DND-41 (cell line): ENCODE results near the gene TLR8.

ENCODE experiments used
- ATAC-seq: fragments of 200-7000 bp; cut with Tn5 transposase; 3 replicates; pipeline ENCODE4 v1.9.1; 2021; ENCODE audit warnings: low read depth; ENCODE audit not compliant: insufficient read depth
- DNase-seq: peaks from one replicate; pipeline ENCODE4 v3.0.0-alpha.2; 2020
- H2AFZ ChIP-seq: 2 replicates; pipeline ENCODE4 v1.6.0; 2012; ENCODE audit warnings: low read depth, low read length
- H3K27ac ChIP-seq: 2 replicates; pipeline ENCODE4 v1.5.1; 2012; ENCODE audit warnings: low read length, inconsistent platforms
- H3K27me3 ChIP-seq: fragments of 200-600 bp; sonication (generic); 2 replicates; pipeline ENCODE4 v1.6.0; 2012; ENCODE audit warnings: low read length, mild to moderate bottlenecking, inconsistent platforms; ENCODE audit not compliant: insufficient read depth, poor library complexity
- H3K36me3 ChIP-seq: 2 replicates; pipeline ENCODE4 v1.5.1; 2012; ENCODE audit warnings: low read length, inconsistent platforms; ENCODE audit not compliant: insufficient read depth
- H3K4me1 ChIP-seq: 2 replicates; pipeline ENCODE4 v1.5.1; 2012; ENCODE audit warnings: mild to moderate bottlenecking, low read length; ENCODE audit not compliant: insufficient read depth
- H3K4me2 ChIP-seq: 2 replicates; pipeline ENCODE4 v1.6.0; 2012; ENCODE audit warnings: mild to moderate bottlenecking, moderate library complexity, low read length, inconsistent platforms; ENCODE audit not compliant: insufficient read depth
- H3K4me3 ChIP-seq, 2 experiments: fragments of 200-600 bp in 1 of 2; shearing (Covaris generic) in 1 of 2; 2 replicates each; pipeline ENCODE4 v1.5.1; 2012 to 2016; ENCODE audit warnings: inconsistent platforms in 2 of 2, low read length in 2 of 2, mild to moderate bottlenecking in 2 of 2, low read depth in 1 of 2, moderate library complexity in 1 of 2
- H3K79me2 ChIP-seq: 2 replicates; pipeline ENCODE4 v1.6.0; 2012; ENCODE audit warnings: low read length, inconsistent platforms; ENCODE audit not compliant: insufficient read depth
- H3K9ac ChIP-seq: 2 replicates; pipeline ENCODE4 v1.6.0; 2012; ENCODE audit warnings: low read depth, mild to moderate bottlenecking, inconsistent platforms, low read length, moderate library complexity
- H3K9me3 ChIP-seq: 2 replicates; pipeline ENCODE4 v1.5.1; 2012; ENCODE audit warnings: low read length, moderate library complexity, mild to moderate bottlenecking, inconsistent platforms; ENCODE audit not compliant: insufficient read depth, severe bottlenecking
- H4K20me1 ChIP-seq: 2 replicates; pipeline ENCODE4 v1.6.0; 2012; ENCODE audit warnings: low read length; ENCODE audit not compliant: insufficient read depth
- CTCF ChIP-seq: IDR thresholded peaks from 2 replicates; pipeline ENCODE4 v1.5.1; 2012; ENCODE audit warnings: borderline replicate concordance, low read length, moderate library complexity, mild to moderate bottlenecking; ENCODE audit not compliant: poor library complexity, severe bottlenecking; ENCODE audit errors: extremely low read depth
- EZH2 ChIP-seq: IDR thresholded peaks from 3 replicates; pipeline ENCODE4 v1.6.1; 2012; ENCODE audit warnings: borderline replicate concordance, low read depth, mild to moderate bottlenecking, moderate library complexity, low read length, inconsistent platforms; ENCODE audit not compliant: severe bottlenecking

Gene TLR8

GRCh38 chrX:12874581-12874980 lies 31.8 kb upstream of the TLR8 start:
- Histone ChIP-seq H3K79me2 (no peaks in the 10 kb centered on the region), H4K20me1 (no peaks in the 10 kb centered on the region), H3K36me3 (no peaks in the 10 kb centered on the region), H3K9me3 (no peaks in the 10 kb centered on the region), H3K4me2 (no peak overlapping the region), H3K4me3 (no peak overlapping the region), H3K27ac (no peak overlapping the region), H3K9ac (no peak overlapping the region), H3K4me1 (no peaks in the 10 kb centered on the region), H2AFZ (no peak overlapping the region), H3K27me3 (no peaks in the 10 kb centered on the region)
- DNase-seq (no peak), ATAC-seq (no peak)
- TF ChIP-seq CTCF (no peak), EZH2 (no peak)

- DNase-seq (no peak), ATAC-seq (no peak)
- no peak overlapping the region for H3K4me2 ChIP-seq
- no peaks in the 10 kb centered on the region for H3K79me2 ChIP-seq
- H3K27ac ChIP-seq = no peak overlapping the region
- no peaks in the 10 kb centered on the region for H3K9me3 ChIP-seq
- no peak overlapping the region for H3K4me3 ChIP-seq
- H3K36me3 ChIP-seq = no peaks in the 10 kb centered on the region
- no peaks in the 10 kb centered on the region for H3K27me3 ChIP-seq
- no peaks in the 10 kb centered on the region for H4K20me1 ChIP-seq
- TF ChIP-seq EZH2 (no peak), CTCF (no peak)
- no peak overlapping the region for H2AFZ ChIP-seq
- no peak overlapping the region for H3K9ac ChIP-seq
- H3K4me1 ChIP-seq = no peaks in the 10 kb centered on the region
Observed at GRCh38 chrX:12877386-12877785, 29.0 kb upstream of the TLR8 start.

- Histone ChIP-seq H3K9me3 (no peaks in the 10 kb centered on the region), H3K4me3 (no peak overlapping the region), H2AFZ (no peak overlapping the region), H3K4me2 (no peak overlapping the region), H4K20me1 (no peaks in the 10 kb centered on the region), H3K79me2 (no peaks in the 10 kb centered on the region), H3K27me3 (no peaks in the 10 kb centered on the region), H3K36me3 (no peaks in the 10 kb centered on the region), H3K9ac (no peak overlapping the region), H3K4me1 (no peaks in the 10 kb centered on the region), H3K27ac (no peak overlapping the region)
- DNase-seq = no peak
- no peak for ATAC-seq
- TF ChIP-seq CTCF = no peak
- TF ChIP-seq EZH2 = no peak
Observed at GRCh38 chrX:12878536-12878935, 27.9 kb upstream of the TLR8 start.

- H3K4me2 ChIP-seq = no peak overlapping the region
- TF ChIP-seq EZH2 = no peak
- TF ChIP-seq CTCF = no peak
Observed at GRCh38 chrX:12881914-12882313, 24.5 kb upstream of the TLR8 start.

More at GRCh38 chrX:12881914-12882313, 24.5 kb upstream of the TLR8 start:
- H3K27me3 ChIP-seq = no peaks in the 10 kb centered on the region
- H4K20me1 ChIP-seq = no peaks in the 10 kb centered on the region
- H3K27ac ChIP-seq = no peak overlapping the region
- no peak overlapping the region for H3K4me3 ChIP-seq
- no peaks in the 10 kb centered on the region for H3K79me2 ChIP-seq
- H2AFZ ChIP-seq = no peak overlapping the region
- ATAC-seq (no peak), DNase-seq (no peak)
- H3K9me3 ChIP-seq = no peaks in the 10 kb centered on the region
- H3K9ac ChIP-seq = no peak overlapping the region
- no peaks in the 10 kb centered on the region for H3K36me3 ChIP-seq
- no peaks in the 10 kb centered on the region for H3K4me1 ChIP-seq
